HG02623 (cell line): ENCODE data around the gene CHSY3.
A peak's percentile ranks its signal among the peaks of the same experiment; 100 is the strongest.

ENCODE experiments used
- ATAC-seq: cut with Tn5 transposase; IDR thresholded peaks from one replicate; pipeline ENCODE4 v1.9.1; 2021; ENCODE audit warnings: moderate library complexity; ENCODE audit not compliant: unreplicated experiment

The CHSY3 gene

DNA sequence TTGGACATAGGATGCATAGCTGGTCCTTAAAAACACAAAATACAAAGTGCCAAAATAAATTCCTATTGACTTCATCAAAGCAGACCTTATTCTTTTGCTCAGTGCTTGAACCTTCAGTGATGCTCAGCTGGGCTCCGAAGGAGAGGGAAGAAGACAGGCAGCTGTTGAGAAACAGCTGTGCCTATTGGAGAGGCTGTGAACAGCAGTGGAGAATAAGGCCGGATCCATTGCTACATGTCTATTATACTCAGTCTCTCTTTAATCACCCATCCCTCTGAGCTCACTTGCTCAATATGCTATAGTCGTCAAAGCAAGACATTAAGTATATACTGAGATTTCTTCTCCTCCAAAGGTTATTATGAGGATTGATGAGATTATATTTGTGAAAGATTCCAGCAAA lies 174.4 kb downstream of the CHSY3 start:
- ATAC-seq, result no peak

- no peak for ATAC-seq
Measured at GRCh38 chr5:130090569-130091270, 186.5 kb downstream of the CHSY3 start.

DNA sequence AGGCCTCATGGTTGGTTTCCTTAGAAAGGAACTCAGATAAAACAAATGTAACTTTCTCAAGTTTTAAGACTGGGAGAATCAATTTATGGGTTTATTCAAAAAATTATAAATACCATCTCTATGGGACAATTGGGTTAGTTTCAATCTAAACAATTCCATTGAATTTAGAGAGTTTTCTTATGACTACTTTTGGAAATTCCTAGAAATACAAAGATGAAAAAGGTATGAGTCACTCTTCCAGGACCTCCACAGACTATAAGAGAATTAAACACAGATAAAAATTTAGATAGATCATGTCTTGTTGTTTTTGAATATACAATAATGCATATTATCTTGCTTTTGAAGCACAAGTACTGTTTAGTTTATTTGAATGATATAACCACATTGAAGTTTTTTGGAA lies 188.7 kb downstream of the CHSY3 start:
- no peak for ATAC-seq

- ATAC-seq, result no peak
Measured at GRCh38 chr5:130096483-130096882, 192.2 kb downstream of the CHSY3 start.

DNA sequence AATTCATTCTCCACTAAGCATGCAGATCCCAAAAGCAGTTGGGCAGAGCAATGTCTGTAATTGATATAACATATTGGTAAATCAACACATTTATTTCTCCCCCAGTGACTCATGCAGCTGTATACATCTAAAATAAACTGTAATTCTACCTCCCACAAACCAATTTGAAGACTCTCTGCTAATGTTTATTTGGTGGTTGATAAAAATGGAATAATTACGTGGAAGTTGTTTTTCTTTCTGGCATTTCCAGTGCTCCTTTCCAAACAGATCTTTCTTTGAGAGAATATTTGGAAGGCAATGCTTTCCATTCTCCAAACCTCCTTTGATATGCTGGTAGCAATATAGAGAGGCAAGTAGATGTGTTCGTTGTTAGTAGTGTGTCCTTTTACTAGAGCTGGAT lies 194.7 kb downstream of the CHSY3 start:
- ATAC-seq, result no peak

GRCh38 chr5:130102375-130102774 lies 198.1 kb downstream of the CHSY3 start:
- no peak for ATAC-seq

DNA sequence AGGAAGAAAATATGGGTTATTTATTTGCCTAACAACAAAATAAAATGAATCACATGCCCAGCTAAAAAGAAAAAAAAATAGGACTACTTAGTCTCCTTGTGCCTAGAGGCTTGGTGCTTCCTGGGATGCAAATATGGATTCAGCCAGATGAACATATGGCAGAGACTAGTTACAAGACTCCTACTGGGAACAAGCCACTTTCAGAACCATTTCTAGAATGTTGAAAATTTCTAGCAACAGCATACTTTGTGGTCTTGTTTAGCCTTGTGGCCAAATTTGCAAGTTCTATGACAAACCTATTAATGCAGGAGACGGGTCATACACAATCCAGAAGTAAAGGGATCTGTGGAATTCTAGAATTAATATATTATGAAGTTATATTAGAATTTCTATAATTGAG lies 198.7 kb downstream of the CHSY3 start:
- ATAC-seq, result no peak

DNA sequence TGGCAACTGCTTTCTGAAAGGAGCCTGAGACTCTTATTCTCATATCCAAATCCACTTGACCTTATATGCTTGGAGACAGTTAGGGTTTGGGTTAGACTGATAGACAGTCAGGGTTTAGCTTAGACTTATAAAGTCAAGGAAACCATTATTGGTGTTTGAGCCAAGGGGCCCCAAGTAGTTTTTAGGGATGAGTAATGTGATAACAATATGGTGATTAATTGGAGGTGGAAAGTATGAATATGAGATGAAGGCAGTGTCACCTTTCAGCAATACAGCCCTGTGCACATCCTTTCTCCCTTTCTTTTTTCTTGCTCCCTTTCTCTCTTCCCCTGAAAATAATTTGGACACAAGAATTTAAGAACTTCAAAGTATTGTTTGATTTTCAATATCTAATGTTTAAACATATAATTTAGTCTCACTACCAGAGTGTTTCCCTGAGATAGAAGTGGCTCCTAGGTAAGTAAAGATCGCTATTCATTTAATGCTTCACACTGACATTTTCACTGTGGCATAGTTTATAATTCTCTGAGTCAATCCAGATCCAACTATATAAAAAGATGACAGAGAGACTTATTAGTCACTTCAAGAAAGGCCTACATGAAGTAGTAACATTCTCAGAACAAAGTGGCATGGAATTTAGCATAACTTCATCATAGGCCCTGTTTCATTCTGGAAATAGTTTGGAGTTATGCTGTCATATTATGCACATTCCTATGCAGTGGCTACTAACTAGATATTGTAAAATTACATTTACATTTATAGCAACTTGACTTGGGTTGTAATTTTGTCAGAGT lies 200.8 kb downstream of the CHSY3 start:
- no peak for ATAC-seq

GRCh38 chr5:130106480-130106879 lies 202.2 kb downstream of the CHSY3 start:
- no peak for ATAC-seq

DNA sequence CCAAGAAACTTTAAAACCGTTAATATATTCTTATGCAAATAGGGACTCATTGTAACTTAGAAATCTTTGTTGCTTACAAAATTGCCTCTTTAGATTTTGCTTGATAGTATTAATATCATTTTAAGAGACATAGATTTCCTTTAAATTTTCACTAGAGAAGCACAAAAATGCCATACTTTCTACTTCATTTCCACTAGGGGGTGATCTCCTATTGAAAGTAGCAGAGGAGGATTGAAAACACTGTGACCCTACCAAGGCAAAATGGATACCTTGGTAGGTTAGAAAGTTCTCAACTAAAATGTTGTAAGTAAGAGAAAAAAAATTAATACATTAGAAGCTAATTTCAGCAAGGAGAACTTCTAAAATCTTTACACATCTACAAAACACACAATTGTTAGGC lies 204.9 kb downstream of the CHSY3 start:
- ATAC-seq, result peak; percentile 60

- no peak for ATAC-seq
Measured at GRCh38 chr5:130110328-130110727, 206.1 kb downstream of the CHSY3 start.

DNA sequence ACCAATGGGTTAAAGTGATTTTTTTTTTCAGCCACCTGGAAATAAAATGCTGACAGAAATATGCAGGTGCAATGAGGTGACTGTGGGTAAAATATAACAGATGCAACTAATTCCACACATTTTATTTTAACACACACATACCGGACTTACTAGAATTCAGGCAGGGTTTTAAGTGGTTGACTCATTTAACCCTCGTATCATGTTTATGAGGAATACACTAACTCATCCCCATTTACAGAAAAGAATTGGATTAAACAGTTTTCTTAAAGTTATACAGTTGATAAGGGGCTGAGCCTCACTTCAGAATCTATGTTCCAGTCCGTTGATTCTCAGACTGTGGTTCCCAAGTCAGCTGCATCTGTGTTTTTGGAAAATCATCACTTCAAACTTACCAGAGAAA lies 207.5 kb downstream of the CHSY3 start:
- ATAC-seq, result no peak

- ATAC-seq, result peak; percentile 80
Measured at GRCh38 chr5:130112246-130112645, 208.0 kb downstream of the CHSY3 start.

GRCh38 chr5:130115686-130116085 lies 211.4 kb downstream of the CHSY3 start:
- ATAC-seq, result no peak

DNA sequence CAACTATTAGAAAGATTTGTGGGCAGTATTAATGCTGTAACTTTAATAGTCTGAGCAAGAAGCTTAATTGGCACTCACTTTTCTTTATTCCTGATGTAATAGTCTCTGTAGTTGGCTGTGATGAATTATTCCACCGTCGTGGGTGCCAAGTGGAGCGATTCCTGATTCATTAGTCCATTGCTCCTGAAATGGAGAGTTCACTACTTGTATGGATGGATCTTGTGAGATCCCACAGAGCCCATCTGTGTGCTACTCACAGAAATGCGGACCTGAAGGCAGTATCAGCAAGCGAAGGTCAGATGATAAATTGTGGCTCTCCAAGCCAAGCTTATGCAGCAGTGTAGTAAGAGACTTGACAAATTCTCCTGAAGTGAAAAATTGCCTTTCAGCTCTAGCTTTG lies 212.2 kb downstream of the CHSY3 start:
- ATAC-seq, result no peak

DNA sequence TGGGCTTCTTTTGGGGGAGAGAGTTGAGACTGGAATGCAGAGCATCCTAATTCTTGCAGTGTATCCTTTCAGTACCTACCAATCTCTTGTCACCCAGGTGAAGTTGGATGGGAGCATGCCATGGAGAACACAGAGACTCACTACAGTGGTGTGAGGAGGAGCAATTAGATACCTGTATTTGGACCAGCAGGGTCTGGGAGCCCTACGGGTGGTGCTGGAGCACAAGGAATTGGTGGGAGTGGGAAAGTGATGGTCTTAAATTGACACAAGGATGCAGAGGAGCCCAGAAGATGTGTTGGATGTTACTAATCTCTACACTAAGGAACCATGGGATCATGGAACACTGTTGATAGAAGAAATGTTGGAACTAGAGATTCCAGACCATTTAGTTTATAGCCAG lies 212.7 kb downstream of the CHSY3 start:
- no peak for ATAC-seq

DNA sequence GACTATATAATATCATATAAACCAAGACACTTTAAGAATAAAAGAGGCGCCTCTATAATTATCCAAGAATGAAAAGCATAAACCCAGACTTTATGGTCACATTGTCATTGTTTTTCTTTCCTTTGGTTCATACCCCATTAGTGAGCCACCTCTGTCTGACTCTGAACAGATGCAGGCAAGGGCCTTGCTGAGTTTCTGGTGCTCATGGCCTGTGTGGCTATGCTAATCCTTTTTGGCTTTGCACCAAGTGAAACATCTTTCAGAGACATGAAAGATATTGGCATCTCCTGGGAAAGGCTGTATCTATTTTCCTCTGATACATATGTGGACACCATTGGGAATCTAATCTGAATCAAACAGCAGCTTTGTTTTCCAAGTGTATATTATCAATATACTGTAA lies 222.5 kb downstream of the CHSY3 start:
- ATAC-seq, result no peak

DNA sequence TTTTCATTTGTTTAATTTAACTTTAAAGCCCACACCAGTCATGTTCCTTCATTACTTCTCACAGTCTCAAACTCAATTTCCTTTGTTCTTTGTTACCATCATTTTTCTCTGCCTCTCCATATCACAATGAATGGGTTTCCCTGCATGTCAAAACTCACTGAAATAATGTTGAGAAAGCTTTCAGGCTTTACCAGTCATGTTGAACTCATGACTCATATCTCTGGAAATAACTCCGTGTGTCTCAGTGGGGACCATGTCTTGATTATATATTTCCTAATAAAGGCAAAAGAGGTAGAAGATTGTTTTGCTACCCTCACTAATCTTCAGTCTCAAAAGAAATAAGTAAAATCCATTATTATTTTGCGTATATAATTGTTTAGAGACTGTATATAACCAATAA lies 231.2 kb downstream of the CHSY3 start:
- no peak for ATAC-seq

DNA sequence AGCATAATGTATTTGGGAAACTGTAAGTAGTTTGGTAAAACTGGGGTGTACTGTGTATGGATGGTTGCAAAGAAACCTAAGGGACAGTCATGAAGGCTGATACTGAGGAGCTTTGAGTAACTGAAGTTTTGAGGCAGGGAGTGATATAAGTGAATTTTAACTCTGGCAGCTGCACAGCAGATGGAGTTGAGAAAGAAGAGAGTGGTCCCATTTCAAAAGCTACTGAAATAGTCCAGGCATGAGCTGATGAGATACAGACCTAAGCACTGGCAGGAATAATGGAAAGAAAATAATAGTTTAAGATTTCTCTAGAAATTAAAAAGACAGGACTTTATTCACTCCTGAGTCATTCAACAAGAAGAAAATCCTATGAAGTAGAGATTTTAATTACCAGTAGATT lies 232.0 kb downstream of the CHSY3 start:
- no peak for ATAC-seq

- no peak for ATAC-seq
Measured at GRCh38 chr5:130137681-130138080, 233.4 kb downstream of the CHSY3 start.

GRCh38 chr5:130138406-130139045 lies 234.3 kb downstream of the CHSY3 start:
- no peak for ATAC-seq
